Skeletal muscle tissue (tissue), 4 donors: ENCODE data around the gene CHST3. TPM values are rescaled to one million over a fixed set of nuclear protein-coding genes. Genes with fewer than 3 reads are reported as not detected.
A peak's percentile ranks its signal among the peaks of the same experiment; 100 is the strongest.

Experiments
- H3K27ac ChIP-seq: one replicate; pipeline ENCODE4 v1.7.0; 2013; ENCODE audit warnings: mild to moderate bottlenecking, low read depth, low read length, inconsistent platforms
- H3K27me3 ChIP-seq, 3 donors: one replicate each; pipeline ENCODE4 v1.7.0; 2013; ENCODE audit warnings: low read length in 3 of 3; ENCODE audit not compliant: control insufficient read depth in 3 of 3, insufficient read depth in 3 of 3
- H3K36me3 ChIP-seq, 3 donors: one replicate each; pipeline ENCODE4 v1.7.0; 2013; ENCODE audit warnings: low read length in 3 of 3; ENCODE audit not compliant: control insufficient read depth in 3 of 3, insufficient read depth in 3 of 3
- H3K4me1 ChIP-seq, 3 donors: one replicate each; pipeline ENCODE4 v1.7.0; 2013; ENCODE audit warnings: low read length in 3 of 3, mild to moderate bottlenecking in 3 of 3; ENCODE audit not compliant: control insufficient read depth in 3 of 3, insufficient read depth in 3 of 3
- H3K4me3 ChIP-seq, 3 donors: one replicate each; pipeline ENCODE4 v1.7.0; 2013; ENCODE audit warnings: low read length in 3 of 3
- H3K9ac ChIP-seq, 3 donors: one replicate each; pipeline ENCODE4 v1.7.0; 2013; ENCODE audit warnings: low read length in 3 of 3, mild to moderate bottlenecking in 3 of 3, moderate library complexity in 2 of 3, low read depth in 1 of 3
- H3K9me3 ChIP-seq, 3 donors: one replicate each; pipeline ENCODE4 v1.7.0; 2013; ENCODE audit warnings: low read length in 3 of 3; ENCODE audit not compliant: control insufficient read depth in 3 of 3
- total RNA-seq: library from RNA; depleted of rRNA; stranded (reverse); fragments of >200 nt; gene quantifications from one replicate; pipeline ENCODE4 v1.2.3, GENCODE V29; 2014
- donor health status: Osteomylitis.

CHST3 gene
- total RNA-seq, 1 donor from 2014 or later, result 15.7 TPM

- Histone ChIP-seq H3K4me1 (peaks cover 45 to 54% (median 48%) of the 10 kb centered on the region in 3 donors), H3K4me3 (no peak overlapping the region), H3K27me3 (no peaks in the 10 kb centered on the region), H3K9ac (no peak overlapping the region), H3K27ac (no peak overlapping the region), H3K36me3 (no peaks in the 10 kb centered on the region), H3K9me3 (no peaks in the 10 kb centered on the region)
These were observed 51.6 kb downstream of the CHST3 start for GRCh38 chr10:72015841-72016240.

GRCh38 chr10:72016608-72017300, 52.6 kb downstream of the CHST3 start:
- Histone ChIP-seq H3K27ac (peak overlapping the region; percentile 44), H3K9ac (peak overlapping the region in 1 of 3 donors; percentile 72), H3K4me3 (peak overlapping the region in 1 of 3 donors; percentile 29), H3K36me3 (no peaks in the 10 kb centered on the region), H3K27me3 (no peaks in the 10 kb centered on the region), H3K9me3 (no peaks in the 10 kb centered on the region), H3K4me1 (peaks cover 45% of the 10 kb centered on the region in 3 donors)

- peaks cover 24 to 28% (median 26%) of the 10 kb centered on the region in 3 donors for H3K4me1 ChIP-seq
- H3K9ac ChIP-seq, result no peak overlapping the region
- H3K27ac ChIP-seq, result no peak overlapping the region
- H3K4me3 ChIP-seq, result no peak overlapping the region
- no peaks in the 10 kb centered on the region for H3K9me3 ChIP-seq
- no peaks in the 10 kb centered on the region for H3K27me3 ChIP-seq
- no peaks in the 10 kb centered on the region for H3K36me3 ChIP-seq
These were observed 55.1 kb downstream of the CHST3 start for GRCh38 chr10:72019085-72019876.

GRCh38 chr10:72020914-72021809, 57.0 kb downstream of the CHST3 start:
- Histone ChIP-seq H3K27ac (no peak overlapping the region), H3K4me1 (peaks cover 17 to 21% (median 19%) of the 10 kb centered on the region in 3 donors), H3K9ac (no peak overlapping the region), H3K27me3 (no peaks in the 10 kb centered on the region), H3K36me3 (no peaks in the 10 kb centered on the region), H3K4me3 (no peak overlapping the region), H3K9me3 (no peaks in the 10 kb centered on the region)

DNA sequence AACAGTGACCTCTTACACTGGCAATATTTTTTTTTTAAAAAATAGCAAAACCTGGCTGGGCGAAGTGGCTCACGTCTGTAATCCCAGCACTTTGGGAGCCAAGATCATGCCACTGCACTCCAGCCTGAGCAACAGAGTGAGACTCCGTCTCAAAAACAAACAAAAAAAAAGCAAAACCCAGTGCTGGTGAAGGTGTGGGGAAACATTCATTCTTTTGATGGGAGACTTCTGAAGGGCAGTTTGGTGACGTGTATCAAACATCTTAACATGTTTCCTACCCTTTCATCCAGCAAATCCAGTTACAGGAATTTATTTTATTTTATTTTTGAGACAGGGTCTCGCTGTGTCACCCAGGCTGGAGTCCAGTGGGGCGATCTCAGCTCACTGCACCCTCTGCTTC, 58.0 kb downstream of the CHST3 start:
- Histone ChIP-seq H3K27me3 (no peaks in the 10 kb centered on the region), H3K36me3 (no peaks in the 10 kb centered on the region), H3K9me3 (no peaks in the 10 kb centered on the region), H3K27ac (no peak overlapping the region), H3K4me1 (peaks cover 10 to 12% (median 11%) of the 10 kb centered on the region in 3 donors), H3K4me3 (no peak overlapping the region), H3K9ac (no peak overlapping the region)

DNA sequence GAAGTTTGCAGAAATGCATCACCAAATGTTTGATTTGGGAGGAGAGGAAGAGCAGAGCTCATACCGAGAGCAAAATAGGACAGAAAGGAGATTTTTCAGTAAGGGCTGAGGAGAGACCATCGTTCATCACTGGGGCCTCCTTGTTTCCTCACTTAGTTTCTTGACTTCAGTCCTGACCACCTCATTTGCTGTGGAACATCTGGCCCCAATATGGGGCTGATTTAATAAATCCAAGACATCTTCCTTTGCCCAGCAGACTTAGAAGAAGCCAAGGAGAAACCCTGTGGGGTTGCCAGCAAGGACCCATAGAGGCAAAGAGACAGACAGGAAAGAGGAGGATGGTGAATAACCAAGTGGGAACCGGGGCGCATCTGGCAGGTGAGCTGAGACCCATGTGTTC, 60.4 kb downstream of the CHST3 start:
- no peak overlapping the region for H3K4me3 ChIP-seq
- H3K9ac ChIP-seq, result no peak overlapping the region
- no peaks in the 10 kb centered on the region for H3K9me3 ChIP-seq
- no peaks in the 10 kb centered on the region for H3K36me3 ChIP-seq
- no peaks in the 10 kb centered on the region for H3K27me3 ChIP-seq
- H3K27ac ChIP-seq, result no peak overlapping the region
- H3K4me1 ChIP-seq, result peaks cover 0 to 6% (median 4%) of the 10 kb centered on the region in 3 donors

GRCh38 chr10:72025400-72025799, 61.2 kb downstream of the CHST3 start:
- no peak overlapping the region for H3K9ac ChIP-seq
- H3K27ac ChIP-seq, result no peak overlapping the region
- H3K4me3 ChIP-seq, result no peak overlapping the region
- no peaks in the 10 kb centered on the region for H3K9me3 ChIP-seq
- H3K4me1 ChIP-seq, result peaks cover 0 to 8% (median 4%) of the 10 kb centered on the region in 3 donors
- H3K36me3 ChIP-seq, result no peaks in the 10 kb centered on the region
- no peaks in the 10 kb centered on the region for H3K27me3 ChIP-seq

- Histone ChIP-seq H3K9me3 (no peaks in the 10 kb centered on the region), H3K27me3 (no peaks in the 10 kb centered on the region), H3K9ac (no peak overlapping the region), H3K4me3 (no peak overlapping the region), H3K36me3 (no peaks in the 10 kb centered on the region), H3K27ac (no peak overlapping the region), H3K4me1 (peaks cover 0 to 11% (median 7%) of the 10 kb centered on the region in 3 donors)
These were observed 61.6 kb downstream of the CHST3 start for GRCh38 chr10:72025832-72026231.

DNA sequence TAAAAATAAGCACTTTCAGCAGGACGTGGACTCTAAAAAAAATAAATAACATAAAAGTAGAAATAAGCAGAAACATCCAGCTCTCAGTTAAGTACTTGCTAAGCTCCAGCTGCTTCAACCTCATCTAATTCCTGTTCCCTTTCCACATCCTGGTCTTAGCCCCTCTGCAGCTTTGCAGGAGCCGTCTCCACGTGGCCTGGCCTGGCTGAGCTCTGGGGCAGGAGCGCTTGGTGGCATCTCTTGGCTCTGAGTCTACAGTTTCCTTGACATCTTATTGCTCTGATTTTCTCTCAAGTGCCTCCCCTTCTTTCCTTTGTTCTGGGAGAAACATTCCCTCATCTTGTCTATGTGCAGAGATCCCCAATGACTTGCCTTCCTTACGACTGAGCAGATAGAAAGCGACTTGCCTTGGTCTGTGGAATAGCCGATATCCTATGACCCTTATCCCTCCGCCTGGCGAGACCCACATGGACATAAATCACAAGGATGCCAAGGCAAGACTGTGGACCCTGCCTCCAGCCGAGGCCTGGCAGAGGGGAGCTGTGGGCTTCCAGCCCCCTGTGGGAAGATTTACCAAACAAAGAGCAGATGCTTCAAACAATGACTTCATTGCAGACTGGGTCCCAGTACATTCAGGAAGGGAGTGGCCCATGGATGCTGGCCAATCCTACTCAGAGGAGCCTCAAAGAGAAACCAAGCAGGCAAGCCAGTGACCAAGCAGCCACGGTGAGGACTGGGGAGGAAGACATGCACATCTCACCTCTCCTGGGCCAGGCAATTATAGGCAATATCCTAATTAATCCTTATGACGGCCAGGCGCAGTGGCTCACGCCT, 62.3 kb downstream of the CHST3 start:
- no peaks in the 10 kb centered on the region for H3K36me3 ChIP-seq
- peaks cover 0 to 12% (median 9%) of the 10 kb centered on the region in 3 donors for H3K4me1 ChIP-seq
- no peak overlapping the region for H3K4me3 ChIP-seq
- H3K9me3 ChIP-seq, result no peaks in the 10 kb centered on the region
- no peak overlapping the region for H3K9ac ChIP-seq
- no peak overlapping the region for H3K27ac ChIP-seq
- H3K27me3 ChIP-seq, result no peaks in the 10 kb centered on the region
